Endothelial cell of umbilical vein (primary cell): ENCODE data around the gene DCLK1. TPM values are rescaled to one million over a fixed set of nuclear protein-coding genes. Genes with fewer than 3 reads are reported as not detected.

ENCODE experiments used
- BruUV-seq: library from RNA; stranded (reverse); fragments of 400-500 nt; replicated peaks from 2 replicates; lab custom pipeline; 2021; lab: Mats Ljungman, UMichigan
- CTCF ChIA-PET: fragments of 300-600, 350-600 bp; sonication (Branson Sonifier 250); formaldehyde crosslinking; loops from one replicate; lab custom pipeline; 2021; ENCODE audit warnings: antibody characterized with exemption, inconsistent platforms; lab: Charles Lee
- POLR2A ChIA-PET: fragments of 300-600, 350-600 bp; sonication (Branson Sonifier 250); formaldehyde crosslinking; loops from one replicate; lab custom pipeline; 2021; ENCODE audit warnings: antibody characterized with exemption, inconsistent platforms; lab: Charles Lee
- DNase-seq: peaks from one replicate; pipeline ENCODE4 v3.0.0-alpha.2; 2011; ENCODE audit warnings: low read depth, low spot score
- FAIRE-seq: peaks from 2 replicates; lab custom pipeline; 2011; peaks lifted over from hg19 to GRCh38; lab: Jason Lieb, UNC
- H2AFZ ChIP-seq: 2 replicates; pipeline ENCODE4 v1.6.0; 2012; ENCODE audit warnings: low read depth, low read length, control low read depth, inconsistent platforms
- H3K27ac ChIP-seq: 2 replicates; pipeline ENCODE4 v1.5.1; 2011; ENCODE audit warnings: low read depth, mild to moderate bottlenecking, control low read depth, low read length, moderate library complexity; ENCODE audit not compliant: insufficient read depth
- H3K27me3 ChIP-seq, 2 experiments: 2 replicates each; pipeline versions ENCODE4 v1.6.0 to v1.6.1; 2011; ENCODE audit warnings: low read length in 2 of 2, mixed read lengths in 1 of 2; ENCODE audit not compliant: control insufficient read depth in 2 of 2, insufficient read depth in 2 of 2
- H3K36me3 ChIP-seq, 2 experiments: 2 replicates in 1 of 2; 3 replicates in 1 of 2; pipeline ENCODE4 v1.5.1; 2011; ENCODE audit warnings: low read length in 2 of 2, mild to moderate bottlenecking in 1 of 2, moderate library complexity in 1 of 2; ENCODE audit not compliant: control insufficient read depth in 2 of 2, insufficient read depth in 2 of 2; ENCODE audit errors: extremely low read depth in 1 of 2
- H3K4me1 ChIP-seq: 3 replicates; pipeline ENCODE4 v1.5.1; 2011; ENCODE audit warnings: mild to moderate bottlenecking, low read length; ENCODE audit not compliant: control insufficient read depth, insufficient read depth; ENCODE audit errors: extremely low read depth
- H3K4me2 ChIP-seq: 2 replicates; pipeline ENCODE4 v1.6.1; 2011; ENCODE audit warnings: low read length, control low read depth, mixed read lengths; ENCODE audit not compliant: insufficient read depth
- H3K4me3 ChIP-seq, 3 experiments: fragments of 200-600 bp in 1 of 3; sonication (generic), shearing (Covaris generic) in 1 of 3; replicated peaks in 1 of 3; 2 replicates each; pipeline ENCODE4 v1.5.1; 2011 to 2016; ENCODE audit warnings: control low read depth in 3 of 3, low read length in 3 of 3, mild to moderate bottlenecking in 2 of 3, inconsistent platforms in 1 of 3, low read depth in 1 of 3, moderate library complexity in 1 of 3; ENCODE audit not compliant: insufficient read depth in 1 of 3
- H3K79me2 ChIP-seq: 2 replicates; pipeline ENCODE4 v1.6.0; 2012; ENCODE audit warnings: low read length, inconsistent platforms; ENCODE audit not compliant: control insufficient read depth, insufficient read depth
- H3K9ac ChIP-seq: replicated peaks from 2 replicates; pipeline ENCODE3; 2011; ENCODE audit warnings: low read length, control low read depth; ENCODE audit not compliant: insufficient read depth; ENCODE audit errors: extremely low read depth
- H3K9me1 ChIP-seq: replicated peaks from 3 replicates; pipeline ENCODE4 v1.6.0; 2011; ENCODE audit warnings: mild to moderate bottlenecking, low read length; ENCODE audit not compliant: control insufficient read depth, insufficient read depth; ENCODE audit errors: extremely low read depth
- H3K9me3 ChIP-seq: replicated peaks from 2 replicates; pipeline ENCODE4 v1.5.1; 2012; ENCODE audit warnings: low read length, inconsistent platforms; ENCODE audit not compliant: control insufficient read depth, insufficient read depth
- H4K20me1 ChIP-seq: replicated peaks from 2 replicates; pipeline ENCODE3; 2011; ENCODE audit warnings: mild to moderate bottlenecking, low read length; ENCODE audit not compliant: control insufficient read depth, insufficient read depth; ENCODE audit errors: extremely low read depth
- EZH2 ChIP-seq: IDR thresholded peaks from 2 replicates; pipeline ENCODE4 v1.6.1; 2012; ENCODE audit warnings: borderline replicate concordance, low read depth, mild to moderate bottlenecking, moderate library complexity, low read length, inconsistent platforms; ENCODE audit not compliant: severe bottlenecking
- FOS ChIP-seq: IDR thresholded peaks from 2 replicates; pipeline ENCODE4 v1.6.1; 2011; ENCODE audit warnings: mild to moderate bottlenecking, low read length, moderate library complexity, borderline replicate concordance; ENCODE audit not compliant: insufficient read depth
- GATA2 ChIP-seq: IDR thresholded peaks from 2 replicates; pipeline ENCODE4 v1.7.0; 2011; ENCODE audit warnings: low read depth, mild to moderate bottlenecking, moderate library complexity, mixed read lengths, low read length; ENCODE audit not compliant: insufficient read length, insufficient read depth
- JUN ChIP-seq: IDR thresholded peaks from 2 replicates; pipeline ENCODE4 v1.6.1; 2011; ENCODE audit warnings: borderline replicate concordance, low read depth; ENCODE audit not compliant: insufficient read length, insufficient read depth
- MYC ChIP-seq: IDR thresholded peaks from one replicate; pipeline ENCODE4 v1.6.1; 2011; ENCODE audit warnings: mild to moderate bottlenecking, low read depth, low read length
- POLR2A ChIP-seq: IDR thresholded peaks from 2 replicates; pipeline ENCODE4 v1.6.1; 2012; ENCODE audit warnings: low read depth, mild to moderate bottlenecking, control low read depth, low read length
- POLR2AphosphoS5 ChIP-seq: IDR thresholded peaks from 2 replicates; pipeline ENCODE4 v1.6.1; 2012; ENCODE audit warnings: low read depth, mild to moderate bottlenecking, control low read depth, low read length, moderate library complexity; ENCODE audit not compliant: insufficient read depth
- dilution Hi-C: fragments of 300-500 bp; cut with MboI; formaldehyde crosslinking; loops from one replicate; pipeline ENCODE4 v1.15.0; 2019; ENCODE audit warnings: low sequenced_read_pairs; ENCODE audit not compliant: extremely low pct_ligation_motif_present
- intact Hi-C: fragments of 100-400 bp; cut with micrococcal nuclease; formaldehyde crosslinking; loops from one replicate; pipeline ENCODE4 v1.10.0; 2022
- polyA plus RNA-seq, 4 experiments: library from polyadenylated mRNA; depleted of rRNA in 3 of 4; stranded (reverse) in 3 of 4; unstranded in 1 of 4; fragments of >200 nt; gene quantifications; 2 replicates each; pipeline versions ENCODE4 v1.2.1 to v1.2.3, GENCODE V29; 2011 to 2012; ENCODE audit warnings: missing spikeins in 1 of 4
- total RNA-seq: library from RNA; stranded (reverse); gene quantifications from 2 replicates; pipeline ENCODE4 v1.2.3, GENCODE V29; 2021
- TF ChIP-seq, protein P1 (sequence below): IDR thresholded peaks from 2 replicates; pipeline ENCODE4 v1.6.1; 2011; ENCODE audit not compliant: insufficient read depth, insufficient read length
- TF ChIP-seq, protein P2 (sequence below), 2 donors: IDR thresholded peaks; 1 replicate in 1 of 2; 2 replicates in 1 of 2; pipeline ENCODE4 v1.5.1; 2011; ENCODE audit warnings: low read length in 2 of 2, mild to moderate bottlenecking in 2 of 2, moderate library complexity in 2 of 2, control low read depth in 1 of 2, inconsistent platforms in 1 of 2, low read depth in 1 of 2; ENCODE audit not compliant: insufficient read depth in 1 of 2; ENCODE audit errors: extremely low read depth in 1 of 2

The DCLK1 gene
- total and polyA plus RNA-seq, 2 donors (not counting 3 experiments of a cell fraction or from before 2014, with no cell fraction given): 0.28 to 3.9 TPM

DNA sequence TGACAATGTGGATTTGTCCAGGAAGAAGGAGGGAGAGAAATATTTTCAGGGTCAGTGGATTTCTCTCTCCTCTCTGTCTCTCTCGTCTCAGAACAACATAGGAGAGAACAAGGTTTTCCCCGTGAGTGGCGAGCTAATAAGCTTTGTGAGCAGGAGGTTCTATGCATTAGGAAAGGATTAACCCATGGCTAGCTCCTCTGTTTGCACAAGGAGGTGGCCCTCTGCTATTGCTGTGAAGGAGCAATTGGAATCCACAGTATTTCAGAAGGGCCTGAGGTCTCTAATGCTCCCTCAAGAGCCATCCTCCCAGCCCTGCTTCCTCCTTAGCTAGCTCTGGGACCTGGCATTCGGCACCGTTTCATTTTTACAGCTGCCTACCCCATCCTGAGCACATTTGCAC, 365.8 kb downstream of the DCLK1 start:
- Histone ChIP-seq H3K36me3 (no peaks in the 10 kb centered on the region), H4K20me1 (no peaks in the 10 kb centered on the region), H3K4me1 (no peaks in the 10 kb centered on the region), H3K9me3 (no peaks in the 10 kb centered on the region), H2AFZ (no peak overlapping the region), H3K9ac (no peak overlapping the region), H3K27ac (no peak overlapping the region), H3K9me1 (no peaks in the 10 kb centered on the region), H3K4me2 (no peak overlapping the region), H3K27me3 (no peaks in the 10 kb centered on the region), H3K79me2 (no peaks in the 10 kb centered on the region), H3K4me3 (no peak overlapping the region)
- FAIRE-seq (no peak), DNase-seq (no peak)
- dilution Hi-C loops: no loop called here
- POLR2A ChIA-PET: no interaction called here
- CTCF ChIA-PET: interaction anchor here (1.8 kb wide), 1 partner anchor 24 kb away, joined by 9 read pairs; no protein-coding TSS in a partner anchor
- intact Hi-C loops: no loop called here
- TF ChIP-seq MYC: no peak
- TF ChIP-seq POLR2A: no peak
- no peak for TF ChIP-seq GATA2
- TF ChIP-seq, protein P1, sequence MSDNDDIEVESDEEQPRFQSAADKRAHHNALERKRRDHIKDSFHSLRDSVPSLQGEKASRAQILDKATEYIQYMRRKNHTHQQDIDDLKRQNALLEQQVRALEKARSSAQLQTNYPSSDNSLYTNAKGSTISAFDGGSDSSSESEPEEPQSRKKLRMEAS: no peak
- no peak for TF ChIP-seq POLR2AphosphoS5
- TF ChIP-seq EZH2: no peak
- no peak for TF ChIP-seq FOS
- no peak for TF ChIP-seq JUN
- TF ChIP-seq, protein P2, sequence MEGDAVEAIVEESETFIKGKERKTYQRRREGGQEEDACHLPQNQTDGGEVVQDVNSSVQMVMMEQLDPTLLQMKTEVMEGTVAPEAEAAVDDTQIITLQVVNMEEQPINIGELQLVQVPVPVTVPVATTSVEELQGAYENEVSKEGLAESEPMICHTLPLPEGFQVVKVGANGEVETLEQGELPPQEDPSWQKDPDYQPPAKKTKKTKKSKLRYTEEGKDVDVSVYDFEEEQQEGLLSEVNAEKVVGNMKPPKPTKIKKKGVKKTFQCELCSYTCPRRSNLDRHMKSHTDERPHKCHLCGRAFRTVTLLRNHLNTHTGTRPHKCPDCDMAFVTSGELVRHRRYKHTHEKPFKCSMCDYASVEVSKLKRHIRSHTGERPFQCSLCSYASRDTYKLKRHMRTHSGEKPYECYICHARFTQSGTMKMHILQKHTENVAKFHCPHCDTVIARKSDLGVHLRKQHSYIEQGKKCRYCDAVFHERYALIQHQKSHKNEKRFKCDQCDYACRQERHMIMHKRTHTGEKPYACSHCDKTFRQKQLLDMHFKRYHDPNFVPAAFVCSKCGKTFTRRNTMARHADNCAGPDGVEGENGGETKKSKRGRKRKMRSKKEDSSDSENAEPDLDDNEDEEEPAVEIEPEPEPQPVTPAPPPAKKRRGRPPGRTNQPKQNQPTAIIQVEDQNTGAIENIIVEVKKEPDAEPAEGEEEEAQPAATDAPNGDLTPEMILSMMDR (IDR thresholded peaks at IDR 0.05; ENCODE audit: extremely low read depth in 1 of 2, insufficient read depth in 1 of 2, low read depth in 1 of 2, low read length in 2 of 2): no peak
- BruUV-seq: no TSS peak
